Activated naive CD8-positive, alpha-beta T cell (primary cell): Measurements from ENCODE around the gene BCL11A.
A peak's percentile ranks its signal among the peaks of the same experiment; 100 is the strongest.

Experiments used
- H3K27ac Mint-ChIP-seq: one replicate; pipeline ENCODE4 v1.8.0; 2021; ENCODE audit warnings: mixed read lengths
- H3K27me3 Mint-ChIP-seq: one replicate; pipeline ENCODE4 v1.8.0; 2021; ENCODE audit warnings: mixed read lengths
- H3K36me3 Mint-ChIP-seq: one replicate; pipeline ENCODE4 v1.8.0; 2021; ENCODE audit warnings: mixed read lengths
- H3K4me1 Mint-ChIP-seq: one replicate; pipeline ENCODE4 v1.8.0; 2021; ENCODE audit warnings: low read depth, mixed read lengths
- H3K4me3 Mint-ChIP-seq: one replicate; pipeline ENCODE4 v1.8.0; 2021; ENCODE audit warnings: mild to moderate bottlenecking, mixed read lengths
- H3K9me3 Mint-ChIP-seq: one replicate; pipeline ENCODE4 v1.8.0; 2021; ENCODE audit warnings: low read depth, mixed read lengths

The BCL11A gene

DNA sequence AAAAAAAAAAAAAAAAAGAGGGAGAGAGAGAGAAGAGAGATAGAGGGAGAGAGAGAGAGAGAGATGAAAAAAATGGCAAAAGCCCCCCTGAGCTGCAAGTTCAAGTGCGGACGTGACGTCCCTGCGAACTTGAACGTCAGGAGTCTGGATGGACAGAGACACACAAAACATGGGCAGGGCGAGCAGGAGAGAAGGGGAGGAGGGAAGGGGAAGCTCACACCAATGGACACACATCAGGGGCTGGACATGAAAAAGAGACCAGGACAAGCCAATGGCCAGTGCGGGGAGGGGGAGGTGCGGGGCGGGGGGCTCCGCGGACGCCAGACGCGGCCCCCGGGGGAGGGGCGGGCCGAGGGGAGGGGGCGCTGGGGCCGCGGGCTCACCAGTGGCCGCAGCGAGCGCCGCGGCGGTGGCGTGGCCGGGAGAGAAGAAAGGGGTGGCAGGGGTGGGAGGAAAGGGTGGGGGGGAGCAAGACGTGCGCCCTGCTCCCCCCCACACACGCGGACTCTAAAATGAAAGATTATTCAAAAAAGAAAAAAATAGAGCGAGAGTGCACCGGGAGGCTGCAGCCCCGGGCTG is at the start of gene BCL11A:
TSS of gene BCL11A (minus strand) at position 160 of the 579 bp plus-strand sequence. CDS start 384 bp downstream, outside the sequence.
- H3K4me1 Mint-ChIP-seq, result peaks cover 46% of the 10 kb centered on the region
- H3K9me3 Mint-ChIP-seq, result no peaks in the 10 kb centered on the region
- no peaks in the 10 kb centered on the region for H3K36me3 Mint-ChIP-seq
- peak within 1 kb of the TSS; percentile 68 for H3K27ac Mint-ChIP-seq
- peak within 1 kb of the TSS; percentile 91 for H3K4me3 Mint-ChIP-seq
- H3K27me3 Mint-ChIP-seq, result peaks cover 22% of the 10 kb centered on the region

DNA sequence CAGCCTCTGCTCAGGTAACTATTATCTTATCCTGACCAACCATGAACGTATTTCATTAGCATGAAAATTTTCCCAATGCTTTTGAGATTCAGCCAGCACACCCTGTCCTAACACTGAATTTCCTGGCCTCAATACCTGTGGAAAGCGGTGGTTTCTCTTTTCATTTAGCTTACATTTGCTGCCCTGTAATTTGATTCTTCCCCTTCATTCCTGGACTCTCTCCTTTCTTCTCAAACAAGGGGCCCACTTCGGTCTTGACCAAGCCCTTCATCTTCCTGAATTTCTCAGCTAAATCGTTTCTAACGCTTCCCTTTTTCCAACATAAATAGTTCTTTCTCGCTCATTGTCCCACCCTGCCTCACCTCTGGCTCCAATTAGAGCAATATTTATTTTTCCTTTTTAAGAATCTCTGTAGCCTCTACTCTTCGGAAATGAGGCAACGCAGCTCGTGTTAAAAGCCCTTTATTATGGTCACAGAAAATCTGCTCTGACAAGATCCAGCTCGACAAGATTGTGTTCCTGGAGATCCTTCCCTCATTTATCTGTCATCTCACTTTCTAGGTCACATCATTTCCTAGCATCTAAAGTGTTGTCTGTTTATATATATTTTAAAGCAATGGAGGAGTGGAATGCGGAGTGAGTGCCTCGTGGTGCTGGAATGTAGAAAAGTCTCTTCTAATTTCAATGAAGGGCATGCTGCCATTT is 49.5 kb upstream of the BCL11A start:
- no peak overlapping the region for H3K4me3 Mint-ChIP-seq
- H3K27ac Mint-ChIP-seq, result no peak overlapping the region
- H3K27me3 Mint-ChIP-seq, result peaks cover 4% of the 10 kb centered on the region
- H3K4me1 Mint-ChIP-seq, result no peaks in the 10 kb centered on the region
- no peaks in the 10 kb centered on the region for H3K36me3 Mint-ChIP-seq
- H3K9me3 Mint-ChIP-seq, result peaks cover 4% of the 10 kb centered on the region

DNA sequence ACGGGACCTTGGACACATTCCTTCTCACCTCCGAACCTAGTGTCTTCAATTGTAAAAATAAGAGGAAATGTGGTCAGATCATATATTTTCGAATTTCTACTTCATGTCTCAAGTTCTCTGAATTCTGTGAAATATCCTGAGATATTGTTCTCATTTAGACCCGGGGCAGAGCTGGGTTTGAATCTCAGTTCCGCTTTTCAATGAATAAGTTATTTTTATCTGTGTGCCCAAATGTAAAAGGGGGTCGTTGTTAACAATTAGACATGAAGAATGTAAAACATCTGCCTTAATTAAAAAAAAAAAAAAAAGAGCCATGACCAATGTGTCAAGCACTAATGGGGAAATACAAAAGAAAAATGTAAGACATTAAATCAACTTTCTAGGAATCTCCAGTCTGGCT is 48.9 kb upstream of the BCL11A start:
- Mint-ChIP-seq H3K4me1 (no peaks in the 10 kb centered on the region), H3K27me3 (peaks cover 8% of the 10 kb centered on the region), H3K27ac (no peak overlapping the region), H3K9me3 (peaks cover 4% of the 10 kb centered on the region), H3K36me3 (no peaks in the 10 kb centered on the region), H3K4me3 (no peak overlapping the region)

DNA sequence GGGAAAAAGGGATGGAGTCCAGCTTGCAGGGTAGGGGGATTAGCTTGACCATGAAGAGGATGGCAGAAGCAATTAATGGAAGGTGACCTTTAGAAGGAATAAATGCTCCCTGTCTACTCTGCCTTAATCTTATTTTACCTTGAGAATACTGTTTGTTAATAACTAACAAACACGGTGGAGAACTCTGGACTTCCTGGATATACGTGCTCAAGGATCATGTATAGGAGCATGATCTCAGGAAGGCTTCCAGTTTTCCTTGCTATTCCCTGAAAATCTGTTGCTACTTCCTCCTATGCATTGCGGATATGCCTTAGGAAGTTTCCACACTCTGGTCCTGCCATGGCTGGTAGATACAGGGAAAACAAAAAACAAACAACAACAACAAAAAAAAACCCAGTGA is 44.8 kb upstream of the BCL11A start:
- no peaks in the 10 kb centered on the region for H3K36me3 Mint-ChIP-seq
- peaks cover 4% of the 10 kb centered on the region for H3K9me3 Mint-ChIP-seq
- H3K4me1 Mint-ChIP-seq, result no peaks in the 10 kb centered on the region
- no peak overlapping the region for H3K4me3 Mint-ChIP-seq
- peaks cover 14% of the 10 kb centered on the region for H3K27me3 Mint-ChIP-seq
- H3K27ac Mint-ChIP-seq, result no peak overlapping the region

DNA sequence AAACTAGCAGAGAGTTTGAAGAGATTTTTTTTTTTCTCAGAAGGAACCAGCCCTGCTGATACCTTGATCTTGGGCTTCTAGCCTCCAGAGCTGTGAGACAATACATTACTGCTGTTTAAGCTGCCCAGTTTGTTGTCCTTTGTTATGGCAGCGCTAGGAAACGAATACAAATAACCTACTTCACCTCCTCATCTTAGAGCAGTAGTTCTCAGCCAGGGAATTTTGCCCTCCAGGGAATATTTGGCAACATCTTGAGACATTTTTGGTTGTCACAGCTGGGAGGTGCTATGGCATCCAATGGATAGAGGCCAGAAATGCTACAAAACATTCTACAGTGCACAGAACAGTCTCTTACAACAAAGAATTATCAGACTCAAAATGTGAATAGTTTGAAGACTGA is 43.9 kb upstream of the BCL11A start:
- no peak overlapping the region for H3K4me3 Mint-ChIP-seq
- no peaks in the 10 kb centered on the region for H3K4me1 Mint-ChIP-seq
- H3K36me3 Mint-ChIP-seq, result no peaks in the 10 kb centered on the region
- no peak overlapping the region for H3K27ac Mint-ChIP-seq
- peaks cover 10% of the 10 kb centered on the region for H3K9me3 Mint-ChIP-seq
- peaks cover 16% of the 10 kb centered on the region for H3K27me3 Mint-ChIP-seq

DNA sequence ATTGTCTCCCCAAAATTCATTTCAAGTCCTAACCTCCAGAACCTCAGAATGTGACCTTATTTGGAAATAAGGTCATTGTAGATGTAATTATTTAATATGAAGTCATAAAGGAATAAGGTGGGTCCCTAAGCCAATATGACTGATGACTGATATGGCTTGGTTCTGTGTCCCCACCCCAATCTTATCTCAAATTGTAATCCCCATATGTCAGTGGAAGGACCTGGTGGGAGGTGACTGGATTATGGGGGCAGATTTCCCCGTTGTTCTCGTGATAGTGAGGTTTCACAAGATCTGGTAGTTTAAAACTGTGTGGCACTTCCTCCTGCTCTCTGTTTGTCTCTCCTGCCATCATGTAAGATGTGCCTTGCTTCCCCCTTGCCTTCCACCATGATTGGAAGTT is 43.0 kb upstream of the BCL11A start:
- Mint-ChIP-seq H3K9me3 (peaks cover 14% of the 10 kb centered on the region), H3K36me3 (no peaks in the 10 kb centered on the region), H3K27ac (no peak overlapping the region), H3K4me1 (no peaks in the 10 kb centered on the region), H3K27me3 (peaks cover 16% of the 10 kb centered on the region), H3K4me3 (no peak overlapping the region)

DNA sequence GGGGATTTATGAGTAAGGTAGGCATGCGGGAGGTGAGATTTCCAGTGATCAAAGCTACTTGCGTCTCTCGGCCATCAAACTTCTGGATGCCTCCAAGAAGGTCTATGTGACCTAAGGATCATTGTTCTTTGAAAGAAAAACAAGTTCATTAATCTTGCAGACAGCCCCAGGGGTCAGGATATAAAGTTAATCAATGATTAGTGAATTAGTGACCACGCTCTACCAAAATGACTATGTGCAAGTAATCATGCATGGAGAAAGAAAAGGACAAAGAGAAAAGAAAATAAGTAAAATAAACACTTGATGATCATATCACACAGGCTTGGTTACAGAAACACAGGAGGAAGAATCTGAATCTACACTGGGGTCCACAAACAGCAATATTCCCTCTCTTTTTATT is 42.5 kb upstream of the BCL11A start:
- H3K27me3 Mint-ChIP-seq, result peaks cover 16% of the 10 kb centered on the region
- no peak overlapping the region for H3K27ac Mint-ChIP-seq
- no peaks in the 10 kb centered on the region for H3K36me3 Mint-ChIP-seq
- no peaks in the 10 kb centered on the region for H3K4me1 Mint-ChIP-seq
- H3K4me3 Mint-ChIP-seq, result no peak overlapping the region
- H3K9me3 Mint-ChIP-seq, result peaks cover 14% of the 10 kb centered on the region

DNA sequence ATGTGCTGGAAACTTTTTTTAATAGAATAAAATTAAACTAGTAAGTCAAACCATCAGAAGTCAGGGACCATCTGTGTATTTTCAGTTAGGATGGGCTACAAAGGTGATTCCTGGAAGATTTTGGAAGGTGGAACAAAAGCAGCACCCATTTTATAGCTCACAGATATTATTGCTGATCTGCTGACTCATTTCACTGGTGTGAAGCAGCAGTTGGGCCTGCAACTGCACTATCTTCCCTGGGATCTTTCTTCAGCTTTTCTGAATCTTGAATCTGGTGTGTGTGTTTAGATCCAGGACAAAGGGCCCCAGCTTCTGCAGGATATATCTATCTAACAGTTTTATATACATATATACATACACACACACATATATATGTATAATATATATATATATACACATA is 35.6 kb upstream of the BCL11A start:
- no peaks in the 10 kb centered on the region for H3K4me1 Mint-ChIP-seq
- H3K36me3 Mint-ChIP-seq, result no peaks in the 10 kb centered on the region
- H3K4me3 Mint-ChIP-seq, result no peak overlapping the region
- H3K27ac Mint-ChIP-seq, result no peak overlapping the region
- peaks cover 25% of the 10 kb centered on the region for H3K27me3 Mint-ChIP-seq
- peaks cover 9% of the 10 kb centered on the region for H3K9me3 Mint-ChIP-seq

DNA sequence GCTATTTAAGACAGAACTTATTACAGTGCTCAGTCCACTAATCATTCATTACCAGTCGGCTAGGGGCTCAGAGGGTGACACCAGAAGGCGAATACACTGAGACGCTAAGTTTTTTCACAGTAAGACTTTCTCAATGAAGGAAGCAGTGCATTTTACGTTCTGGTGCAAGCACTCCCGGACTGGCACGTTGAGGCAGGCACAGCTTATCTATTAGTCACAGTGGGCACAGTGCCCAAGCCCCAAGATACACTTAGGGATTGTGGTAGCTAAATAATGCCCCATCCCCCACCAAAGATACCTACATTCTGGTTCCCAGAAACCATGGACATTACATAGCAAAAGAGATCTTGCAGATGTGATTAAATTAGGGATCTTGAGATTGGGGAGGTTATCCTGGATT is 32.6 kb upstream of the BCL11A start:
- H3K9me3 Mint-ChIP-seq, result no peaks in the 10 kb centered on the region
- H3K36me3 Mint-ChIP-seq, result no peaks in the 10 kb centered on the region
- H3K27me3 Mint-ChIP-seq, result peaks cover 22% of the 10 kb centered on the region
- no peak overlapping the region for H3K27ac Mint-ChIP-seq
- no peak overlapping the region for H3K4me3 Mint-ChIP-seq
- no peaks in the 10 kb centered on the region for H3K4me1 Mint-ChIP-seq

DNA sequence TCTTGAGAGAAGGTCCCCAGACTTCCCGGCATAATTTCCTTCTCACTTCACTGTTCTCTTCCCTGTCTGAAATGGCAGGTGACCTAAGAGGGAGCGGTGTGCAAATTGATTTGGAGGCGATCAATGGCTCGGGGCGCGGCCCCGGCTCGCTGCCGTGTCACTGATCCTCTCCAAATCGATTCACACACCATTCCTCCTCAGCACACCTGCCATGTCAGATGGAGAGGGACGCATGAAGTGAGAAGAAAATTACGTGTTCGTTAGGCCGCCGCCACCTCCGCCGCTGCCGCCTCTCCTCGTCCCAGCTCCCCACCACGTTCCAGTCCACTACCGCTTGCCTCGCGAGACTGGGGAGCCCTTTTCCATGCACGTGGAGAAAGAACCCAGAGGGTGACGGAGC is 31.8 kb upstream of the BCL11A start:
- no peaks in the 10 kb centered on the region for H3K9me3 Mint-ChIP-seq
- peaks cover 25% of the 10 kb centered on the region for H3K27me3 Mint-ChIP-seq
- H3K27ac Mint-ChIP-seq, result no peak overlapping the region
- H3K4me1 Mint-ChIP-seq, result no peaks in the 10 kb centered on the region
- no peaks in the 10 kb centered on the region for H3K36me3 Mint-ChIP-seq
- no peak overlapping the region for H3K4me3 Mint-ChIP-seq

DNA sequence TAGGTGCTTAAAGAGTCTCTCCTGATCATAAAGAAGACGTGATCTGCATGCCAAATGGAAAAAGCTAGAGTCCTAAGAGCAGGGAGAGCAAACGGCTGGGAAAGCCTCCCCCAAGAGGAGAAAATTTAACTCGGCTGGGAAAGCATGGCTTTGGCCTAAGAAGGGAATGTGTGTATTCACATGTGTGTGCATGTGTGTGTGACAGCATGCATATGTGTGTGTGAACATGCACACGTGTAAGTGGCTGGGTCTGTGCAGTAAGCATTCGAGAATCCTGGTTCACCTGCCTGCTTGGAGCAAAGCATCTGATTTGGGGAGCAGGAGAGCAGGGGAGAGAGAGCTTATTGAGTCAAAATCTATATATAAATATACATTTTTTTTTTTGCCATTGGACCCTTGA is 30.1 kb upstream of the BCL11A start:
- Mint-ChIP-seq H3K27me3 (peaks cover 23% of the 10 kb centered on the region), H3K27ac (no peak overlapping the region), H3K4me3 (no peak overlapping the region), H3K4me1 (no peaks in the 10 kb centered on the region), H3K36me3 (no peaks in the 10 kb centered on the region), H3K9me3 (no peaks in the 10 kb centered on the region)

DNA sequence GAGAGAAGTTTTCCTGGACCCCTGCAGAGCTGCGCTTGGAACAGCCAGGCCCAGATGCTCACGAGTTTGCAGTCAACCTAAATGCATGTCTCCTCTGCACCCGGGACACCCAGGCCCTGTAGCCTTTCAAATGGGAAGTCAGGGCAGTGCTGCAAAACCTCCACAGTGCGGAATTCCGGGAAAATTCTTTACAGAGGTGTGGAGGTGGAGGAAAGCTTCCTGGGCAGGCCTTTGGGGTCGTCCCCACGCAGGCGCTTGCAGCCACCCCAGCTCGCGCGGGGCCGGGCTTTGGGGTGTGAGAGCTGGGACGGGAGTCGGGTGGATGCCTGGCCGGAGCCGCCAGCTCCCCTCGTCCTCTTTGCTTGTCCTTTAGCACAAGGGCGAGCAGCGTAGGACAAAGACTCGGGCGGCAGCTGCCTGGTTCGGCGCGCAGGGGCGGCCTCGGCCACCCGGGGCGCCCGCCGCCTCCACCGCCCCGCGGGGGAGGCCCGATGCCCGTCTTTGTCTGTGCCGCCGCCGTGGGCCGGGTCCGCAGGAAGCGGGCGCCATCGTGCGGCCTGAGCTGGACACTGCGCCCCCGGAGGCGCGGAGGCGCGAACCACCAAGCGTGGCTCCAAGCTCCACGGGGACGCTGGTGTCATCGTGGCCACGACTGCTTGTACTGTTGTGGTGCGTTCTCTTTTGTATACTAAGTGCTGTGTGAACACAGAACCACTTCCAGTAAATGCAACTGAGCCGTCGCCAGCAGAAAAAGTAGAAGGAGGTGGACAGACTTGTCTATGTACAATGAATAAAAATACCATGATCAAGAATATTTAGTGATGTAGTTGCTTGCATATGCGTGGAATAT is 28.2 kb upstream of the BCL11A start:
- Mint-ChIP-seq H3K36me3 (no peaks in the 10 kb centered on the region), H3K27ac (no peak overlapping the region), H3K9me3 (no peaks in the 10 kb centered on the region), H3K4me3 (peak overlapping the region; percentile 4), H3K27me3 (peaks cover 19% of the 10 kb centered on the region), H3K4me1 (no peaks in the 10 kb centered on the region)

DNA sequence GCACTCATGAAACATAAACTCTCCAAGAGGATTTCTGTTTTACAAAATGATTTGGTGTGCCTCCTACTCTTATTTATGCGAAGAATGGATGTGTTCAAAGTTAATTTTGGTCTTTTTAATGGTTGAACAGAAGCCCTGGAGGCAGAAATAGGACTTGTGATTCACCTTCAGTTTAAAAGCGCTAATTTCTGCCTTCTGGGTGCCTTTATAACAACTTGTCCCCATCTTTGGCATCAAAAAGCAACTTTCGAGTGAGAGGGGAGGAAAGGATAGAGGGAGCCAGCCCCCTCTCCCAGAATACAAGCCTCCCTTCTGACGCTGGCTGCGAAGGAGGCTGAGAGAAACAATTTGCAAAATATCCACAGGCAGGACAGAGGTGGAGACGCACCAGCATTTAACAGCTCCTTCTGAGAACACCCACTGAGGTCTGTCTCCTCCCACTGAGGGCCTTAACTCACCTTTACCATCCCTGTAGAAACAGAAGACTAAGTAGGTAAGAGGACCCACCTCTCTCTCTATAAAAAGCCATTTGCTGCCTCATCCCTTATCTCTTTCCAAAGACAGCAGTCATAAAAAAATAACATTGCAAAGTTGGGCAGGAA is 24.3 kb upstream of the BCL11A start:
- Mint-ChIP-seq H3K4me1 (no peaks in the 10 kb centered on the region), H3K4me3 (no peak overlapping the region), H3K27me3 (peaks cover 11% of the 10 kb centered on the region), H3K36me3 (no peaks in the 10 kb centered on the region), H3K9me3 (no peaks in the 10 kb centered on the region), H3K27ac (no peak overlapping the region)

DNA sequence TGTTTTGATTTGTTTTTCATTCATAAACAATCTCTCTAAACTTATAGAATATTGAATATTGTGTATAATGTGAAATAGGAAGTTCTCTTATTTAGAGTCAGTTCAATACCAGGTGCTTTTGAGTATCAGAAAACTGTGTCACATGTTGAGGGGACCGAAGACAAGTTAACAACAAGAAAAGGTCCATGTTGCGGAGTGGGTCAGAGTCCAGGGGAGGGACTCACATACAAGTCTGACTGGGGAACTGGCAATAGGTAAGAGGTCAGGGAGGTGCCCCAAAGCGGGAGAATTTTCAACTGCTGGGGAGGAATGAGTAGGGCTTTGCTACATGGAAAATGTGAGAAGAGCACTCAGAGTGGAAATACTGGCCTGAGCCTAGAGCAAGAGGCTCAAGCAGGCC is 19.8 kb upstream of the BCL11A start:
- Mint-ChIP-seq H3K4me1 (peaks cover 4% of the 10 kb centered on the region), H3K36me3 (no peaks in the 10 kb centered on the region)

DNA sequence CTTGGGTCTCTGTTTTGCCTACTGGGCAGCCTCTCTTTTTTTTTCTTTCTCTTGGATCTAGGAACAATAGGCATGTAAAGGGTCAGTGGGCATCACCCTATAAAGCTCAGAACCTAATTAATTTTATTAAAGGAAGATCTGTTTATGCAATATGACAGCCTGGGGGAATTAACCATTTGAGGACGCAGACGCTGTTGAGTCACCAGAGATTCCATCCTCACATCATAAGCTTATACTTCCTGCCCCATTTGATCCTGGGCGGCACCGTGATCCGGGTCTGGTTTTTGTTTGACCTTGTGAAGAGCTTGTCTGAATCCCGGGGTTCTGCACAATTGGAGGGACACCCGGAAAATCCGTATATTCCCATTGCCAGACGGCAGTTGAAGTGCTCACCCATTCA is 16.8 kb upstream of the BCL11A start:
- H3K9me3 Mint-ChIP-seq, result no peaks in the 10 kb centered on the region
- peaks cover 4% of the 10 kb centered on the region for H3K4me1 Mint-ChIP-seq
- H3K27me3 Mint-ChIP-seq, result peaks cover 29% of the 10 kb centered on the region
- H3K4me3 Mint-ChIP-seq, result no peak overlapping the region
- no peak overlapping the region for H3K27ac Mint-ChIP-seq
- no peaks in the 10 kb centered on the region for H3K36me3 Mint-ChIP-seq

More for the DNA sequence above, 19.8 kb upstream of the BCL11A start:
- Mint-ChIP-seq H3K4me3 (no peak overlapping the region), H3K27ac (no peak overlapping the region), H3K9me3 (no peaks in the 10 kb centered on the region), H3K27me3 (peaks cover 15% of the 10 kb centered on the region)
